ENCODE data around the gene EPHA8. TPM values are rescaled to one million over a fixed set of nuclear protein-coding genes. Genes with fewer than 3 reads are reported as not detected.

EPHA8 gene
- total and polyA plus RNA-seq, 2 donors (not counting 1 experiment from before 2014, with no cell fraction given) = not detected

- peaks cover 0 to 10% (median 0%) of the 10 kb centered on the region in 4 experiments for H3K27me3 ChIP-seq (replicated peaks in 1 of 4; ENCODE audit: control extremely low read depth in 1 of 4, control insufficient read depth in 3 of 4, insufficient read depth in 4 of 4, low read length in 3 of 4)
- no peak for DNase-seq
- Mint-ChIP-seq H3K4me1 (no peaks in the 10 kb centered on the region), H3K4me3 (no peak overlapping the region), H3K27ac (no peak overlapping the region), H3K27me3 (peaks cover 49% of the 10 kb centered on the region), H3K9me3 (ENCODE audit: insufficient read depth) (no peaks in the 10 kb centered on the region)
- no peak for ATAC-seq (ENCODE audit: low read depth)
- POLR2A ChIA-PET = no interaction called here
- TF ChIP-seq EZH2 (IDR thresholded peaks at IDR 0.05; ENCODE audit: borderline replicate concordance, insufficient read depth, low read depth, low read length, poor library complexity, severe bottlenecking) (no peak), CTCF (IDR thresholded peaks at IDR 0.05) (no peak)
- H3K4me2 ChIP-seq (replicated peaks; ENCODE audit: low read depth, low read length, poor library complexity, severe bottlenecking) = no peak overlapping the region
- no peak overlapping the region for H3K9ac ChIP-seq (ENCODE audit: low read length)
- no peaks in the 10 kb centered on the region for H4K20me1 ChIP-seq (ENCODE audit: control insufficient read depth, insufficient read depth, low read length, poor library complexity, severe bottlenecking)
- H3K9me3 ChIP-seq (ENCODE audit: control extremely low read depth in 1 of 3, control insufficient read depth in 2 of 3, insufficient read depth in 1 of 3, low read length in 2 of 3) = peaks cover 0 to 5% (median 0%) of the 10 kb centered on the region in 3 donors
- no peak overlapping the region for H3K4me3 ChIP-seq (ENCODE audit: control extremely low read depth in 1 of 5, extremely low read depth in 1 of 5, insufficient read depth in 1 of 5, low read depth in 2 of 5, low read length in 4 of 5)
- H3K79me2 ChIP-seq (ENCODE audit: control insufficient read depth, insufficient read depth, low read length) = no peaks in the 10 kb centered on the region
- H2AFZ ChIP-seq (ENCODE audit: insufficient read depth, low read depth, low read length, poor library complexity, severe bottlenecking) = no peak overlapping the region
- intact Hi-C loops (cut with micrococcal nuclease) = no loop called here
- no peak overlapping the region for H3K27ac ChIP-seq (ENCODE audit: low read length in 2 of 2)
- 85% methylated on average over 4 of the region's 5 CpGs for WGBS (ENCODE audit: insufficient coverage)
- H3K36me3 ChIP-seq (replicated peaks in 1 of 2; ENCODE audit: control extremely low read depth in 1 of 2, control insufficient read depth in 1 of 2, extremely low read depth in 1 of 2, insufficient read depth in 2 of 2, low read length in 1 of 2) = no peaks in the 10 kb centered on the region
- CTCF ChIA-PET = no interaction called here
- no peaks in the 10 kb centered on the region for H3K4me1 ChIP-seq (ENCODE audit: control insufficient read depth in 2 of 2, insufficient read depth in 2 of 2, low read length in 2 of 2)
Measured at GRCh38 chr1:22613572-22613918, 50.3 kb downstream of the EPHA8 start.

GRCh38 chr1:22613951-22614350, 50.7 kb downstream of the EPHA8 start:
- Mint-ChIP-seq H3K27ac (no peak overlapping the region), H3K27me3 (peaks cover 47% of the 10 kb centered on the region), H3K9me3 (ENCODE audit: insufficient read depth) (no peaks in the 10 kb centered on the region), H3K4me1 (no peaks in the 10 kb centered on the region), H3K4me3 (no peak overlapping the region)
- POLR2A ChIA-PET = no interaction called here
- no peak for DNase-seq
- peaks cover 0 to 10% (median 0%) of the 10 kb centered on the region in 4 experiments for H3K27me3 ChIP-seq (replicated peaks in 1 of 4; ENCODE audit: control extremely low read depth in 1 of 4, control insufficient read depth in 3 of 4, insufficient read depth in 4 of 4, low read length in 3 of 4)
- no peaks in the 10 kb centered on the region for H3K36me3 ChIP-seq (replicated peaks in 1 of 2; ENCODE audit: control extremely low read depth in 1 of 2, control insufficient read depth in 1 of 2, extremely low read depth in 1 of 2, insufficient read depth in 2 of 2, low read length in 1 of 2)
- H3K9me3 ChIP-seq (ENCODE audit: control extremely low read depth in 1 of 3, control insufficient read depth in 2 of 3, insufficient read depth in 1 of 3, low read length in 2 of 3) = peaks cover 0 to 5% (median 0%) of the 10 kb centered on the region in 3 donors
- no peaks in the 10 kb centered on the region for H3K4me1 ChIP-seq (ENCODE audit: control insufficient read depth in 2 of 2, insufficient read depth in 2 of 2, low read length in 2 of 2)
- intact Hi-C loops (cut with micrococcal nuclease) = no loop called here
- ATAC-seq (ENCODE audit: low read depth) = no peak
- no peak overlapping the region for H3K4me3 ChIP-seq (ENCODE audit: control extremely low read depth in 1 of 5, extremely low read depth in 1 of 5, insufficient read depth in 1 of 5, low read depth in 2 of 5, low read length in 4 of 5)
- no peak overlapping the region for H3K27ac ChIP-seq (ENCODE audit: low read length in 2 of 2)
- no peak overlapping the region for H3K9ac ChIP-seq (ENCODE audit: low read length)
- no peak for TF ChIP-seq EZH2 (IDR thresholded peaks at IDR 0.05; ENCODE audit: borderline replicate concordance, insufficient read depth, low read depth, low read length, poor library complexity, severe bottlenecking)
- TF ChIP-seq CTCF (IDR thresholded peaks at IDR 0.05) = no peak
- 61% methylated on average over 12 of the region's 12 CpGs for WGBS (ENCODE audit: insufficient coverage)
- CTCF ChIA-PET = no interaction called here
- H4K20me1 ChIP-seq (ENCODE audit: control insufficient read depth, insufficient read depth, low read length, poor library complexity, severe bottlenecking) = no peaks in the 10 kb centered on the region
- no peak overlapping the region for H2AFZ ChIP-seq (ENCODE audit: insufficient read depth, low read depth, low read length, poor library complexity, severe bottlenecking)
- H3K4me2 ChIP-seq (replicated peaks; ENCODE audit: low read depth, low read length, poor library complexity, severe bottlenecking) = no peak overlapping the region
- H3K79me2 ChIP-seq (ENCODE audit: control insufficient read depth, insufficient read depth, low read length) = no peaks in the 10 kb centered on the region
